Measurements from ENCODE around the gene PPP1R27. TPM values are rescaled to one million over a fixed set of nuclear protein-coding genes. Genes with fewer than 3 reads are reported as not detected.

PPP1R27 gene
- total RNA-seq, 2 donors from 2014 or later: not detected

DNA sequence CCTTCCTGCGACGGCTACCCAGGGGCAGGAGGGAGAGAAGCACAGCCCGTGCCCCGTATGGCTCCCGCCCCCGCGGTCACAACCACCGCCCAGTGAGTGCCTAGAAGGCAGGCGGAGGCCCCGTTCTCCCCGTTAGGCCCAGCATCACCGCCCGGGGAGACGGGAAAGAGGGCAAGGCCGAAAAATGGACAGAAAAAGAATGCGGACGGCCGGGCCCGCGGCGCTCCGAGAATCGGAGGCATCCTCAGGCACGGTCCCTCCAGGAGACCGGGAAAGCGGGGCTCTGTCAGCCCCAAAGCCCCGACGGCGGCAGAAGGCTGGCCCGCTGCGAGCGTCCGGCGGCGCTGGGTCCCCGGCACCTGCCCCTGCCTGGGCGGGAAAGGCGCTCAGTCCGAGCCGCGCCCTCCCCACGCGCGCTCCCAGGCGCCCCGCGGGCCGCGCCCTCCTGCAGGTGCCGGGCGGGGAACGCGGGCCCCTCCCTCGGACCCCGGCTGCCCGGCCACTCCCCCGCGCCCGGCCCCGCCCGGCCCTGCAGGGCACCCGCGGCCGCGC, 2.2 kb downstream of the PPP1R27 start:
- ATAC-seq (ENCODE audit: insufficient number of reproducible peaks, low FRiP score, low read depth): peak; percentile 11
- Histone ChIP-seq H3K4me3 (peak overlapping the region; percentile 96), H3K9me3 (no peaks in the 10 kb centered on the region), H3K36me3 (no peaks in the 10 kb centered on the region), H3K4me1 (ENCODE audit: control insufficient read depth in 1 of 2, low read depth in 2 of 2) (peaks cover 15 to 28% of the 10 kb centered on the region in 2 donors), H3K27me3 (replicated peaks; ENCODE audit: insufficient read depth) (no peaks in the 10 kb centered on the region), H3K27ac (peak overlapping the region; percentile 87)
- no peak for DNase-seq (ENCODE audit: low spot score)
- TF ChIP-seq, protein P1, sequence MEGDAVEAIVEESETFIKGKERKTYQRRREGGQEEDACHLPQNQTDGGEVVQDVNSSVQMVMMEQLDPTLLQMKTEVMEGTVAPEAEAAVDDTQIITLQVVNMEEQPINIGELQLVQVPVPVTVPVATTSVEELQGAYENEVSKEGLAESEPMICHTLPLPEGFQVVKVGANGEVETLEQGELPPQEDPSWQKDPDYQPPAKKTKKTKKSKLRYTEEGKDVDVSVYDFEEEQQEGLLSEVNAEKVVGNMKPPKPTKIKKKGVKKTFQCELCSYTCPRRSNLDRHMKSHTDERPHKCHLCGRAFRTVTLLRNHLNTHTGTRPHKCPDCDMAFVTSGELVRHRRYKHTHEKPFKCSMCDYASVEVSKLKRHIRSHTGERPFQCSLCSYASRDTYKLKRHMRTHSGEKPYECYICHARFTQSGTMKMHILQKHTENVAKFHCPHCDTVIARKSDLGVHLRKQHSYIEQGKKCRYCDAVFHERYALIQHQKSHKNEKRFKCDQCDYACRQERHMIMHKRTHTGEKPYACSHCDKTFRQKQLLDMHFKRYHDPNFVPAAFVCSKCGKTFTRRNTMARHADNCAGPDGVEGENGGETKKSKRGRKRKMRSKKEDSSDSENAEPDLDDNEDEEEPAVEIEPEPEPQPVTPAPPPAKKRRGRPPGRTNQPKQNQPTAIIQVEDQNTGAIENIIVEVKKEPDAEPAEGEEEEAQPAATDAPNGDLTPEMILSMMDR (IDR thresholded peaks at IDR 0.05): no peak

DNA sequence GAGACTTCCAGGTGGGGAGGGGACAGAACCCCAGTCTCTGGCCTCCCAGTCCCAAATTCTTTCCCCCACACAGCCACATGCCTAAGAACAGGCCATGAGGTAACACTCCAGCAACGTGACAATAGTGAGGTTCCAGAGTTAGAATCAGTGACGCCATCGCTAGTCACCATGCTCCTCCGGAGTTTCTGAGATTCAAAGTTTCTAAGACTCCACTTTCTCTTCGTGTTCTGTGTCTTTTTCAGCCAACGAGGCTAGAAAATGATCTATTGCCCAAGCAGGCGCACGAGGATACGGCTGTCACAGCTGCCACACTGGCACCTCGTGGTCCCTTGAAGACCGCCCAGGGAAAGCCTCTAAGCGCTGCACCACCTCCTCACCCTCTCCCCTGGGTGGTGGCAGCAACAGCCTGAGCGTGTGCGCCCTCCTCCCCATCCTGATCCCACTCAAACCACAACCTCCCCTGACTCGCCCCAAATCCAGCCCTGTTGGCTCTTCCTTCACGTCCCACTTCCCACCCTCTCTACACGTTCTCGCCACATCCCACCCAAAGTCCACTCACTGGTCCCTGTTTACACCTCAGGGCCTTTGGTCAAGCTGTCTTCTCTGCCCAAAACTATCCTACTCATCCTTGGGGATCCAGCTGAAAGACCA, 2.8 kb downstream of the PPP1R27 start:
- DNase-seq (ENCODE audit: low spot score): no peak
- no peak for ATAC-seq (ENCODE audit: insufficient number of reproducible peaks, low FRiP score, low read depth)
- Histone ChIP-seq H3K27ac (peak overlapping the region; percentile 87), H3K4me3 (peak overlapping the region; percentile 96), H3K36me3 (no peaks in the 10 kb centered on the region), H3K4me1 (ENCODE audit: control insufficient read depth in 1 of 2, low read depth in 2 of 2) (peaks cover 15 to 28% of the 10 kb centered on the region in 2 donors), H3K9me3 (no peaks in the 10 kb centered on the region), H3K27me3 (replicated peaks; ENCODE audit: insufficient read depth) (no peaks in the 10 kb centered on the region)
- TF ChIP-seq, protein P1 (IDR thresholded peaks at IDR 0.05): no peak

- DNase-seq (ENCODE audit: low spot score) (no peak), ATAC-seq (ENCODE audit: insufficient number of reproducible peaks, low FRiP score, low read depth) (no peak)
- no peaks in the 10 kb centered on the region for H3K27me3 ChIP-seq (replicated peaks; ENCODE audit: insufficient read depth)
- H3K4me1 ChIP-seq (ENCODE audit: control insufficient read depth in 1 of 2, low read depth in 2 of 2): peaks cover 15 to 28% of the 10 kb centered on the region in 2 donors
- H3K36me3 ChIP-seq: no peaks in the 10 kb centered on the region
- no peaks in the 10 kb centered on the region for H3K9me3 ChIP-seq
- H3K27ac ChIP-seq: peak overlapping the region; percentile 87
- H3K4me3 ChIP-seq: peak overlapping the region; percentile 96
- TF ChIP-seq, protein P1 (IDR thresholded peaks at IDR 0.05): no peak
Observed at GRCh38 chr17:81831563-81831956, 3.3 kb downstream of the PPP1R27 start.

GRCh38 chr17:81829858-81830257, 5.0 kb downstream of the PPP1R27 start:
- DNase-seq (ENCODE audit: low spot score) (no peak), ATAC-seq (ENCODE audit: insufficient number of reproducible peaks, low FRiP score, low read depth) (no peak)
- Histone ChIP-seq H3K4me3 (no peak overlapping the region), H3K27me3 (replicated peaks; ENCODE audit: insufficient read depth) (no peaks in the 10 kb centered on the region), H3K4me1 (ENCODE audit: control insufficient read depth in 1 of 2, low read depth in 2 of 2) (peaks cover 15 to 28% of the 10 kb centered on the region in 2 donors), H3K36me3 (peaks cover 2% of the 10 kb centered on the region), H3K9me3 (no peaks in the 10 kb centered on the region), H3K27ac (no peak overlapping the region)
- TF ChIP-seq, protein P1 (IDR thresholded peaks at IDR 0.05): no peak

DNA sequence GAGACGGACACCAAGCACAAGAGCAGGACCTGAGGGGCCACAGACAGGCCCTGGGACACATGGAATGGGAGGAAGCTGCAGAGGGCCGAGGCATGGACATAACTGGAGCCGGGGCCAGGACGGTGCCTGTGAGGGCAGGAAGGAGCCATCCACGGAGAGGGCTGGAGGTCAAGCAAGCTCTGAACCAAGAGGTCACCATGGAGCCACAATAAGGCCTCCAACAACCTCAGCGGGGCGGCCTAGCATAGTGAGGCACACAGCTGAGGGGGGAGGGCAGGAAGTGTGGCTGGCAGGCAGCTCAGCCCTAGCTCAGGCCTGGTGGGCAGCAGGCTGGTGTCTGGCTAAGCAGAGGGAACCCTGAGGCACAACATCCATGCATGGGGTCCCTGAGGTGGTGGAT, 6.2 kb downstream of the PPP1R27 start:
- no peaks in the 10 kb centered on the region for H3K27me3 ChIP-seq (replicated peaks; ENCODE audit: insufficient read depth)
- ATAC-seq (ENCODE audit: insufficient number of reproducible peaks, low FRiP score, low read depth): no peak
- H3K4me3 ChIP-seq: no peak overlapping the region
- H3K36me3 ChIP-seq: peaks cover 2% of the 10 kb centered on the region
- TF ChIP-seq, protein P1 (IDR thresholded peaks at IDR 0.05): no peak
- DNase-seq (ENCODE audit: low spot score): no peak
- H3K4me1 ChIP-seq (ENCODE audit: control insufficient read depth in 1 of 2, low read depth in 2 of 2): peaks cover 13 to 21% of the 10 kb centered on the region in 2 donors
- H3K27ac ChIP-seq: no peak overlapping the region
- H3K9me3 ChIP-seq: no peaks in the 10 kb centered on the region

Measured in thoracic aorta (tissue), 2 donors.